ENCODE results near the gene ABCA10.
A peak's percentile ranks its signal among the peaks of the same experiment; 100 is the strongest.
"Not testable (repeated sequence)": the region's sequence is repeated elsewhere in the genome, so short reads cannot be mapped to it uniquely, and the experiment has no call there.

Gene ABCA10

DNA sequence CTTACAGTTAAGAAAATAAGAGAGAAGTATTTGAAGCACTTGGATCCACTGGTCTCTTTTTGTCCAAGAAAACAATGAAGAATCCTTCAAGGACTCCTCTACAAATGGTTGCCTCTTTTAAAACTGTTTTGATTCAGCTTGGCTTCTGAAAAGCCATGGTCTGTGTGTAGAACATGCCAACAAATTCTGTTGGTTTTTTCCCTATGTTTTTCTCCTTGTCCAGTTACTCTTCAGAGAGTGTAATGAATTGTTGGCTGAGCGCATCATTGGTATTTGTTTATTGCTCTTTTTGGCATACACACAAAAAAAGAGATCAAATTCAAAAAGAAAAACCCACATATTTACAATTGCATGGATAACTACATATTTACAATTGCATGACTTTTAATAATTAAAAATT, at the start of gene ABCA10:
Gene ABCA10, minus strand, starts transcription at position 249 of the 400 bp plus-strand sequence. CDS start 3,466 bp downstream, outside the sequence.
- no peak for DNase-seq (ENCODE audit: low read depth, low spot score)

DNA sequence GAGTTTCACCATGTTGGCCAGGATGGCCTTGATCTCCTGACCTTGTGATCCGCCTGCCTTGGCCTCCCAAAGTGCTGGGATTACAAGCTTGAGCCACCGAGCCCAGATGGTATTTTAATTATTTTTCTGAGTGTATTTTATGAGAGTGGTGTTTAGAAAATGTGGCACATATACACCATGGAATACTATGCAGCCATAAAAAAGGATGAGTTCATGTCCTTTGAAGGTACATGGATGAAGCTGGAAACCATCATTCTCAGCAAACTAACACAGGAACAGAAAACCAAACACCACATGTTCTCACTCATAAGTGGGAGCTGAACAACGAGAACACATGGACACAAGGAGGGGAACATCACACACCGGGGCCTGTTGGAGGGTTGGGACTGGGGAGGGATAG, 47.7 kb upstream of the ABCA10 start:
- not testable (repeated sequence) for DNase-seq (ENCODE audit: low read depth, low spot score)

GRCh38 chr17:69275751-69276150, 47.1 kb upstream of the ABCA10 start:
- DNase-seq (ENCODE audit: low read depth, low spot score): no peak

DNA sequence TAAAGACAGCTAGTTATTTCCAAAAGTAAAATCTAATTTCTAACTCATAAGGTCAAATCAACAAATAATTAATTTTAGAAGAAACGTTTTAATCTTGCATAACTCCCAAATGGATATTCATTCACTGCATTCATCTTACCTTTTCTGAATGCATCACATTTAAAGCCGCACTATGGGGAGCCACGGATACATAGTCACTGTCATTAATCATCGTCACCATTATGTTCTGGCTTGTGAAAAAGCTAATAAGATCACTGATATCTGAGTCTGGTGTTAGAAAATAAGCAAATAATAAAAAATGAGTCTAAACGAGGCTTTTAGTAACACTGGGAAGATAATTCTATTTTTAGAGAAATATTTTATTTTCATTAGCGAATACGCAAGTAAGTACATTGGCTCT, 42.4 kb upstream of the ABCA10 start:
- DNase-seq (ENCODE audit: low read depth, low spot score): no peak

DNA sequence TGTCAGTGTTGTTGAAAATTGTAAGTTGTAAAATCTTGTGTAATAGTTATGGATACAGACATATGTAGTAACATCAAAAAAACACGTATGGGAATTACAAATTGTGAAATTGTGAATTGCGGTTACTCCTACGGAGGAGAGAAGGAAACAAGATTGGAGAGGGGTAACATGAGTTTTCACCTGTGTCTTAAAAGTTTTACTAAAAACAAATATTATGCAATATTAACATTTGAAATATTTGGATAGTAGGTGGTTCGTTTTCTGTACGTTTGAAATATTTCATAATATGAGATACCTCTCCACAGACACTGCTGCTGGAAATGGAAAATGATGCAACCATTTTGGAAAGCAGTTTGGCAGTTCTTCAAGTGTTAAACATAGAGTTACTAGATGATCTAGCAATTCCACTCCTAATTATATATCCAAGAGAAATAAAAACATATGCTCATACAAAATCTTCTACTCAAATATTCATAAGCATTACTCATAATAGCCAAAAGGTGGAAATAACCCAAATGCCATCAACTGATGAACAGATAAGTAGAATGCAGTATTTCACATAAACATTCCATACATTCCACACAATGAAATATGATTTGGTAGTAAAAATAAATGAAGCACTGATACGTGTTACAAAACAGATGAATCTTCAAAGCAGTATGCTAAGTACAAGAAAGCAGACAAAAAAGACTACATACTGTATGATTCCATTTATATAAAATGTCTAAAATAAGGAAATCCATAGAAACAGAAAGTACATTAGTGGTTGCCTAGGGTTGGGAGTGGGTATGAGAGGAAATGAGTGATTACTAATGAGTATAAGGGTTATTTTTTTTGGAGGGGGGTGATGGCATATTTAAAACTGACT, 40.7 kb upstream of the ABCA10 start:
- peak; percentile 0 for DNase-seq (ENCODE audit: low read depth, low spot score)

- DNase-seq (ENCODE audit: low read depth, low spot score): no peak
Measured at GRCh38 chr17:69268543-69269014, 40.0 kb upstream of the ABCA10 start.

DNA sequence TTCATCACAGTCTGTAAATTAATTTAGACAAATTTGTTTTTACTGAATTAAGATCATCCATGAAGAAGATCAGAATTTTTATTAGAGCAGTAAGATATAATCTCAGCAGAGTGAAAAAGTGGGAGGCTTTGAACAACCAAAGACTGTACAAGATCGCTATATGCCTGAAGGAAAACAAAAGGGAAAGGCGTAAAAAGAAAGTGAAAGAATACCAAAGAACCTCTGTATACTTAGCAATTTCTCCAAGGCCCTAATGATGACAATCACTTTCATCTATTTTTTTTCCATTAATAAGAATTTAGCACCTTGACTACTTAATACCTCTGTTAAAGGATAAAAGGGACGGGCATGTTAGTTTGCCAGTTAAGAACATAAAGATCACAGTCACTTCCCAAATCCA, 38.6 kb upstream of the ABCA10 start:
- no peak for DNase-seq (ENCODE audit: low read depth, low spot score)

GRCh38 chr17:69265873-69266272, 37.2 kb upstream of the ABCA10 start:
- DNase-seq (ENCODE audit: low read depth, low spot score): no peak

DNA sequence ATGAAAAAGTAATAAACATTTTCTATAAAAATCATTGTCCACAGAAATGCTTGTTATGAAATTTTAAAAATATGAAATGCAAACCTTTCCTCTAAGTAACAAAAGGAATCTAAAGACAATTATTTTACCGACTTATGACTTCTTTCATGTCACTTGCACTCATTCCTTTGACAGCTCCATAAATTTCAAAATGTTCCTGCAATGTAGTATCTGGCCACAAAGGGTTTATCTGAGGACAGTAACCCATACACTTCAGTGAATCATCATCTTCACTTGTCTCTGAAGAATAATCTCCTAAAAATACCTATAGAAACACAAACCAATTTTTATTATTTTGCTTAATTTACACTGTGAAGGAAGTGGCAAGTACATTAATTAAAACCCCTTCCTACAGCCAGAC, 25.6 kb upstream of the ABCA10 start:
- no peak for DNase-seq (ENCODE audit: low read depth, low spot score)

GRCh38 chr17:69250641-69251040, 22.0 kb upstream of the ABCA10 start:
- peak; percentile 2 for DNase-seq (ENCODE audit: low read depth, low spot score)

GRCh38 chr17:69246726-69247375, 18.2 kb upstream of the ABCA10 start:
- peak; percentile 45 for DNase-seq (ENCODE audit: low read depth, low spot score)

GRCh38 chr17:69246202-69246601, 17.6 kb upstream of the ABCA10 start:
- no peak for DNase-seq (ENCODE audit: low read depth, low spot score)

DNA sequence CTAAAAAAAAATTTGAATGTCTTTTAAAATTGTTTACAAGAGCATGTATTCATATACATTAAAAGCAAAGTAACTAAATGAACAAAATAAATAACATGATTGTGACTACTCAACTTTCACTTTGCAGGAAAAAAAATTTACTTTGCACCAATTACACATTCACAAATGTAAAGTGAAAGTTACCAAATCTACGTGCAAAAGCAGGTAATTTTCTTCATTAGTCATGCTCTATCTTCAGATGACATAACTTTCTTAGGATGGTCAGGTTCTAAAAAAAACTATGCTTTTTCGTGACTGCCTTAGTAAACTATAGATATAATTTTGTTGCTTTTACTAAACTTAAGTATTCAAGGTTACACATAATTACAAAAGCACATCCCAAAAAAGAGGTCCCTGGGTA, 17.0 kb upstream of the ABCA10 start:
- DNase-seq (ENCODE audit: low read depth, low spot score): no peak

DNA sequence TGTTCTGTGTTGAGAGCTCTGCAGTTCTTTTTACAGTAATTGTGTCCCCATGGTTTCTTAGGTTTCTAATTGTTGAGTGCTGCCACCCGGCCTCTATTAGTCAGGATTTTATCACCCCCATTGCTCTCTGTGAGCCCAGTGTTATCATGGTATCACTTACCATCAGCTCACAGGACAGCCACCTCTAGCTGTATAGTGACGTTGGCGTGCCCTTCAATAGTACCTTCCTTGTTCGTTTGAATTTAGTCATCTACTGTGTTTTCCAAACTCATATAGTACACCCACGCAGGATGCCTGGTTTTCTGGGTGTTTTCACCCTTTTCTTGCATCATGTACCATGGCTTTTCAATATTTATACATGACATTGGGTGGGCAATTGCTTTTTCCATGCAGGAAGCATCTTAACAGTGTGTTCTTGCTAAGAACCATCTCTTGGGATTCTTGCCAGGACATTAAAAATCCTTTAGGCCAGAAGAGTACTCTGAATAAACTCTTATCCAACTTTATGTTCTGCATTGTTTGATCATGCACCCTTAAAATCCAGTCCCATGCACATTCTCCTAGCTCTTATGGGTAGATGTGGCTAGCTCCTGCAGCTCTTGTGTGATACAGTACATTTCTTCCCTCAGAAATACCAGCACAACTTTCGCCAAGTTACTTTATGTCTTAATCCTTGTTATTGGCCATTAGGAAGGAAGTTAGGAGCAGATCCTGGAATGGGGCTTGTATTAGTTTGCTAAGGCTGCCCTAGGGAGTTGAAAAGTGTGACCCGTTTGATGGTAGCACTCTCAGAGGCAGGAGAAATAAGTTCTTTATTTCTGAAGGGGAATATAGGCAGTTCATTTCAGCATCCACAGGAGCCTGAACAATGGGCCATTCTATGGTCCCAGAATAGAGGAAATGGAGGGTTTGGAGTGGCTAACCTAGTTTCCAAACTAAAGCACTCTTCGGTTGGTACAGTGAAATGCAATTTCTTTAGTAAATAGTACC, 11.3 kb upstream of the ABCA10 start:
- no peak for DNase-seq (ENCODE audit: low read depth, low spot score)

GRCh38 chr17:69236946-69237345, 8.3 kb upstream of the ABCA10 start:
- no peak for DNase-seq (ENCODE audit: low read depth, low spot score)

GRCh38 chr17:69236464-69236863, 7.8 kb upstream of the ABCA10 start:
- DNase-seq (ENCODE audit: low read depth, low spot score): no peak

GRCh38 chr17:69235338-69236058, 6.9 kb upstream of the ABCA10 start:
- peak; percentile 87 for DNase-seq (ENCODE audit: low read depth, low spot score)

DNA sequence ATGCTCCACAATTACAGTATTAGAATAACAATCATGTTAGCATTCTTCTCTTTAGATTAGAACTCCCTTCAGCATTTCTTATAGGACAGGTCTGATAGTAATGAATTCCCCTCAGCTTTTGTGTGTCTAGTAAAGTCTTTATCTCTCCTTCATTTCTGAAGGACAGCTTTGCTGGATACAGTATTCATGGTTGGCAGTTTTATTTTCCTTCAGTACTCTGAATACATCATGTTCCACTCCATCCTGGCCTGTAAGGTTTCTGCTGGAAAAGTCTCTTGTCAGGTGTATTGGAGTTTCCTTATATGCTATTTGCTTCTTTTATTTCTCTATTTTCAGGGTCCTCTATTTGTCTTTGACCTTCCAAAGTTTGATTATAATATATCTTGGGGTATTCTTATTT, 4.0 kb upstream of the ABCA10 start:
- no peak for DNase-seq (ENCODE audit: low read depth, low spot score)

GRCh38 chr17:69231521-69231920, 2.9 kb upstream of the ABCA10 start:
- no peak for DNase-seq (ENCODE audit: low read depth, low spot score)

DNA sequence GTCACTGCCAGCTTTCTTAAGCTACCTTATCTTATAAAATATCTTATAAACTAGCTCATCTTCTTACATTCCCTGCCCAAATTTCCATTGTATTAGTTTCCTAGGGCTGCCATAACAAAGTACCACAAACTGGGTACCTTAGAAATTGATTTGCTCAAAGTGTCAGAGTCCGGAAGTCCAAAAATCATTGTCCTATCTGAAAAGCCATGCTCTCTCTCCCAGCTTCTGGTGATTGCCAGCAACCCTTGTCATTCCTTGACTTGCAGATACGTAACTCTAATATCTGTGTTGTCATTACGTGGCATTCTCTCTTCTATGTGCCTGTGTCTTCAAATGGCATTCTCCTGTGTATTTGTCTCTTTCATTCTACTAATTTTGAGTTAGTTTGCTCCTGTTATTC, 2.3 kb upstream of the ABCA10 start:
- no peak for DNase-seq (ENCODE audit: low read depth, low spot score)

DNA sequence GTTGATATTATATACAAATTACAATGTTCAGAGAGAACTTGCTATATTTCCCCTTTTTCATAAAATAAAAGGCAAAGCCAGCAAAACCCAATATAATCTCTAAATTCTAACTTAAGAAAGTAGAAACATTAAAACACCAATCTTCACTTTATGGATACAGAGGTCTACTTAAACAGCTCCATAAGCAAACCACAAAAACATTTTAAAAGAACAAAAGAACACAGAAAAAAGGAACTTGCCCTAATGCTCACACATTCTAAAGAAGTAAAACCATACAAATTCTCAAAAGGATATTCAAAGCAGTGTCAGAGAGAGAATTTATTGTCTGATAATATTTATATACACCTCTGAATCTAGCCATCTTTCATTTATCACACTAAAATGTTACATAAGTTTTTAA, 606 bp downstream of the ABCA10 start:
- DNase-seq (ENCODE audit: low read depth, low spot score): no peak

Data from astrocyte of the hippocampus (primary cell).